Stimulated activated CD4-positive, alpha-beta T cell treated with anti-CD3 and anti-CD28 coated beads, Interleukin-15, amount 100 ng/mL, for 48 hours (primary cell): ENCODE data around the gene NUDT2.

ENCODE experiments used
- DNase-seq, 2 donors: peaks; one replicate each; pipeline ENCODE4 v3.0.0-alpha.2; 2020; ENCODE audit warnings: low read depth in 2 of 2

Gene NUDT2

GRCh38 chr9:34370970-34371880, 41.9 kb downstream of the NUDT2 start:
- no peak for DNase-seq

DNA sequence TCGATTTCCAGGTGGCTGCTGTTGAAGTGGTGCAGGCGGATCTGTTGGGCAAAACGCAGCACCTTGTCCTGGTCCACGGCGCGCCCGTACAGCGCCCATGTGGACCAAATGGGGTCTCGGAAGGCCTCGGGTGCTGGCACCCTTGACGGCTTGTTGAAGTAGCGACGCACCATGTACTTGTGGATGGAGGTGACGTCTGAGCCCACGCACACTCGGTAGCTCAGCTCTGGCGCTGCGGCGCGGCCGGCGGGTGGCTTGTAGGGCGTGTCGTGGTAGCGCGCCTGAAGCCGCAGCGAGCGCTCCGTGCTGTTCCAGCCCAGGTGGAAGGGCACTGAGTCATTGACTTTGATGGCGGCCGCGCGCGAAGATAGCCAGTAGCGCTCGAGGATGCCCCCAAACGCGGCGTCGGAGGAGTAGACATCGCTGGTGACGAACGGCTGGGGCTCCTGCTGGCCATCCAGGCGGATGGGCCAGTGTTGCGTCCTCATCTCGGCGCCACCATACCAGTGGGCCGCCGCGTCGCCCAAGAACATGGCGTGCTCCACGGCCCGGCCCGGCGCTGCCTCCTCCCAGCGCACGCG, 42.6 kb downstream of the NUDT2 start:
- DNase-seq: no peak

DNA sequence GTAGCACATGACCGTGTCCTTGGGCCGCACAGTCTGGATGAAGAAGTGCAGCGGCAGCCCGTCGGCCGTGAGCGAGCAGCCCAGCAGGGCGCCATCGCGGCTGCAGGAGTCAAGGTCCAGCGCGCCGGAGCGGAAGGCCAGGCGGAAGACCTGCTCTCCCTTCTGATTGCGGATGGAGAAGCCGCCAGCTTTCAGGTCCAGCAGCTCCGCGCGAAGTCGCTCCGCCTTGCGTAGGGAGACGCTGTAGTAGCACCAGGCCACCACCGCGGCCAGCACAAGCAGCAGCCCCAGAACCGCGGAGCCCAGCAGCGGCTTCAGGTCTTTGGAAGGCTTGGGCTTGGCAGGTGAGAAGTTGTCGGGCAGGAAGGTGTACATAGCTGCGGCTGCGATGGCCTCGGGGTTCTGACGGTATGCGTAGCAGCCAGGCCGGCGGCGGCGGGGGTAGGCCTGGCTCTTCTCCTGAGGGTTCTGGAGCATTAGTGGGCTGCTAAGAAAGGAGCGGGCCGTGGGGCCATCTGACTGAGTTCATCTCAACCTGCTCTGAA, 43.2 kb downstream of the NUDT2 start:
- no peak for DNase-seq

- no peak for DNase-seq
Observed at GRCh38 chr9:34373749-34374148, 44.4 kb downstream of the NUDT2 start.

DNA sequence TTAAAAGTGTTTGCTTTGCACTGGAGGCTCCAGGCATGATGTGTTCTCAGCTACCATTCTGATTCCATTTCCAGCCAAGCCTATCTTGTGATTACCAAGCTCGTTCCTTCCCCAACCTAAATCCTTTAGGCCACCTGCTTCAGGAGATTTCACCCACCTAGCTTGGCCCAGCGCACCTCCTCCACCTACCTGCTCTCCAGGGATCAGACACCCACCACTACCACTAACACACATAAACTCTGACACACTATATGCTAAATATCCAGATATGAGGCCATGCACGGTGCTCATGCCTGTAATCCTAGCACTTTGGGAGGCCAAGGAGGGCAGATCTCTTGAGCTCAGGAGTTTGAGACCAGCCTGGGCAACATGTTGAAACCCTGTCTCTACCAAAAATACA, 45.0 kb downstream of the NUDT2 start:
- DNase-seq: no peak

DNA sequence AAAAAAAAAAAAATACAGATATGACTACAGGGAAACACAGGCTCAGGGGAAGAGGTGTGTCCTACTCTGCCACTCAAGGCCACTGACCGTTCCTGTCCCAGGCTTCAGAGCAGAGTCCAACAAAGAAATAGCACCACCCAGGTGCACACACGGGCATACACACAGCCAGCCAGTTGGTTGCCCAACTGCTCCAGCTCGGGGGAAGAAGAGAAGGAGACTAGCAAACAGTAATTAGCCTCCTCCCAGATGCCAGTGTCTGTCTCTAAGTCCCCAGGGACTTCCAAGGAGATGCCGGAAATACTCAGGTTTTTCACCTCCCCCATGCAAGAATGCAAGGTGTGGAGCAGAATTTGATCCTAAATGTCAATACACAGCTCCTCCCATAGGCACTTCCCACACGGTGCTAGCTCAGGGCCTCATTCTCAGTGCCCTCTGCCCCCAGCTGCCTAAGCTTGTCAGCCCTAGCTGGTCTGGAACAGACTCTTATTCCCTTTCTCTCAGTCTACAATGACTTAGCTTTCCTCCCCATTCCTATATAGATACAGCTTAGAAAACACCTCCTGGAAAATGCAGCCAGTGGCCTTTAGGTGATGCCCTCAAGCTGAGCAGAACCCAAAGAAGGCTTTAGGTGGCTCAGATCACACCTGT, 45.7 kb downstream of the NUDT2 start:
- no peak for DNase-seq

GRCh38 chr9:34375901-34376595, 46.7 kb downstream of the NUDT2 start:
- no peak for DNase-seq

GRCh38 chr9:34376596-34377403, 47.4 kb downstream of the NUDT2 start, which contains the start of gene MYORG:
MYORG (minus strand) TSS chr9:34376898; CDS start chr9:34372943, 3,955 bp downstream.
- DNase-seq: peak; percentile 95 to 97

DNA sequence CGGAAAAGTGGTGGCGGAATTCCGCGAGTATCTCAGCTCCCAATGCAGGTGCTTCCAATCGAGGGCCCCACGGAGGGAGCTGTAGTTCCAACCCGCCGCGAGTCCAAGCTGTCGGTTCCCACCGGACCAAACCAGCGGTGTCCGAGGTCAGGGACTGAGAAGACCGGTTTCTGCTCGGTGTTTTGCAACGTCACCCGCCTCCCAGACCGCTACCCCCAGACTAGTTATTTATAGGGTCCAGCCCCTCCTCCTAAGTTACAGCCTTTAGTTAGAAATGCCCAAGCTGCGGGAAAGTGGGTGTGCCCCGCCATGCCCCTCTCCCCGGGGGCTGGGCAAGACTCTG, 48.0 kb downstream of the NUDT2 start:
- no peak for DNase-seq

DNA sequence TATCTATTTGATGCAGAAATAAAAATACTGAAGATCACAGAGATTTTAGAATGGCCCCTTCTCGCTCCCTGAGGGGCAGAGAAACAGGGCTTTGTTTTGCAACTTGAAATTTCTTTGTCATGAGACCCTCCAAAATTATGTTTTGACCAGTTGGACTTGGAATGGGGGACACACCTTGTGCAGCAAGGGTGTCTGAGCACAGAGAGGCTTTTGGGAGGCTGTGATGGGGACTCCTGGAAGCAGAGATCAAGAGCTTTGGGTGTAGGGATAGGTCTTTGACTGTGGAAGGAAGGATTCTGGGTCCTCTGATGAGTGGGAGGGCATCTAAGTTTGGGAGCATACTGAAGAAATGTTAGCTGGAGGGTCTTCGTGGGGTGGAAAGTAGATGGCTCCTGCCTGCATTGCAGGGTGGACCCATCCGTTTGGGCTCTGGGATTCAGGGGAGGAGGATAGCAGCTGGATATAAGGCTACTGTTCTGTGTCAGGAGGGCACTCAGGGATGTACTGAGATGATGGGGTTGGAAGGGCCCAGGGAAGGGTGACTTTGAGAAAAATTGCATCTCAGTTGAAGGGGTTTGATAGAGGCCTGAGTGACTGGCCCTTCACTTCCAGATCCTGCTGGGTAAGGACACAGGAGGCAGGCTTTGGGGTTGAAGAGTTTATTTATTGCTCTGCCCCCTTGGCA, 49.1 kb downstream of the NUDT2 start:
- DNase-seq: no peak

DNA sequence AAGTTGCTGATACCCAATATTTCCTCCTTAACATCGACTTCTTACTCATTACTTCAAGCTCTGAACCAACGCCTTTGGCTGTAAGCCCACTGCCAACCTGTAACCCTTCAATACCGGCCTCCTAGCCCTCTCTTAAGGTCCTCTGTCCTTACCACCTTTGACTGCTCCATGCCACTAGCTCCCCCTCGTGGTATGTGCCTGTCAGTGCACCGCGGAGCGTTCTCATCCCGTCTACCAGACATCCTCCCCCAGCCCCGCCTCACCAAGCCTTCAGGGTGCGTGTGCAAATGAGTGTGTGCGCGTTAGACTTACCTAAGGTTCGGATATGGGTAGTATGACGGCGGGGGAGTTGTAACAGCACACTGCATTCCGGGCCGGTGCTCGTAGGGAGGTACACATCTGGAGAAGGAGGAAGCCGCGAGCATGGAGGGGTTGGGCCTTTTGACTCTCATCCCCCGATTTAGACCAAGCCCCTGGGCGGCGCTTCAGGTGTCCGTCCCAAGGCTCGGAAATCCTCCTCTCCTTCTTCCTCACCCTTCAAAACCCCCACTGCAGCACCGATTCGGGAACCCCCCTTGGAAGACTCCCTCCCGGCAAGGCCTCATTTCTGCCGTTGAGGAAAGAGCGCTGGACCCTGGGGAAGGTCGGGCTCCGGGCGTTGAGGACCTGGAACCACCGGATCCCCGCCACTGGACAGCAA, 50.1 kb downstream of the NUDT2 start:
- DNase-seq: peak; percentile 83 to 91

DNA sequence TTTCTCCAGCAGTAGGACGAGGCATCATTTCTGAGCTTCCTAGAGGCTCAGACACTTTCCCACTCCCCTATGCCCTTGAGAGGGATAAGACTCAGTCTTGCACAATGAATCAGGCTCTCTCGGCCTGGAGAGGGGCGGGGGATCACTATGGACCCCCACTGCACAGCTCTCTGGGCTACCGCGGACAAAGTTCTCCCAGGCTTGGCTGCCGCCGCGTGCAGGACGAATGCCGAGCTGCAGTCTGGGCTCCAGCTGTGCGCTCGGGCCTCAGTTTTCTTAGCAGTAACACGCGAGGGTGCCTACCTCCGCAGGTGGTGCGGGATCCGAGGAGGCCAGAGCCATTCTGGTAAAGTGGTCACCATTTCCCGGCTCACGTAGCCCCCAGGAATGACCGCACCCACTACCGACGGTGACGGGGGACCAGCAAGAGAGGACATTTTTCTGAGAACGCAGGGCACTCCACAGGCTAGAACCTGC, 50.7 kb downstream of the NUDT2 start:
- DNase-seq: no peak

- DNase-seq: peak; percentile 54 to 72
Observed at GRCh38 chr9:34380511-34381315, 51.3 kb downstream of the NUDT2 start.

DNA sequence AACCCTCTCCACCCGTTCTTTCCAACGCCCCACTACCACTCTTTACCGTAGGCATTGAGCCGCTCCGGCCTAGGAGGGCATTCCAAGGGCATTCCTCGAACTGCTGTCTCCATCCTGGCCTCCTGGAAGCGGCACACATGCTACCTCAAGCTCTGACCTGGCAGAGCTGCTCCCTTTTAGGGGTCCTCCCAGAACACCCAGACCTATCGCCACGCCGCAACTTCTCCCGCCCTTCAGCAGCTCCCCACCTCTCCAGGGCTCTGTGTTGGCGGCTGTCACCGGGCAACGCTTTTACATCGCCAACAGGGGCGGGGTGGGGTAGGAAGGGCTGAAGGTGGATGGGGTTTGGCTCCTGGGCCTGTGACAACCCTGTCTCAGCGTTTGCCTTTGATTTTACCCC, 52.0 kb downstream of the NUDT2 start:
- no peak for DNase-seq

DNA sequence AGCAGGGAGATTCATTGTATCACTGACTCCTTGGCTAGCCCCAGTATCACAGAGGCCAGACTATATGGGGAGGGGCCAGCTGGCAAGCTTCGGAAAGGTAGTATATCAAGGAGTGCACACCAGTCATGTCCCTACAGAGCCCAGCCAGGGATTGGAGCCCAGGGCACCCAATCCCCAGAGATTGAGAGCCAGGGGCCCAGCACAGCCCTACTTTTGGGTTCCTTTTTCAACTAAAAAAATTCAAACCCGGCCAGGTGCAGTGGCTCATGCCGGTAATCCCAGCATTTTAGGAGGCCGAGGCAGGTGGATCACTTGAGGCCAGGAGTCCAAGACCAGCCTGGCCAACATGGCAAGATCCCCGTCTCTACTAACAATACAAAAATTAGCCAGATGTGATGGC, 52.7 kb downstream of the NUDT2 start:
- DNase-seq: no peak

DNA sequence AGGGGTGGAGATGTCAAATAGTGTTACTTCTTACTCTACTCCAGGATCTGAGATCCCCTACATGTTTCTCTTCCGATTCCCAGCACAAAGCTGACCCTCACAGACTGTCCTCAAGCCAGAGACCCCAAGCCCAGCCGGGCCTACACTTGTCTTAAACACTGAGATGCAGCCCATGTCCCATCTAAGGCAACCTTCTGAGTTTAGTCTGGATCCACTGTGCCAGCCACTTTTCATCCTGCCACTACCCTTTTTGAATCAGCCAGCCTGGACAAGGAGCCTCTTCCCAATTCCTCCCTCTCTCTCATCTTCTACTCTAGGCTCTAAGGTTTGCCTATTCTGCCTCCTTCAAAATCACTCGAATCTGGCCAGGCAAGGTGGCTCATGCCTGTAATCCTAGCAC, 53.5 kb downstream of the NUDT2 start:
- DNase-seq: no peak

DNA sequence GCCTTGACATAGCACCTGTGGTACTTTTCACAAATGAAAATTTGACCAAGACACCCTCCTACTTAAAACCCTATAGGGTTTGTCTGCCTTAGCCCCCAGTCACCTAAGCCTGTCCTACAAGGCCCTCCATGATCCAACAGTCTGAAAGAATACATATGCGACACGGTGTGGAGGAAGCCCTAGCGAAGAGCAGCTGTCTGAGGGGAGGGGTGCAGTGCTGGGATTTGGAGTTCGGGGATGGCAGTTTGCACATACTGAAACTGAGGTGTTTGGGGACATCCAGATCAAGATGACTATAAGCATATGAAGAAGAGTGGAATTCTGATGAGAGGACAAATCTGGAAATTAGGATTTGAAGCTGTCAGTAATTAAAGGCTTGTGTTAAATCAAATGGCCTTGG, 54.5 kb downstream of the NUDT2 start:
- no peak for DNase-seq

- DNase-seq: no peak
Observed at GRCh38 chr9:34384368-34385165, 55.2 kb downstream of the NUDT2 start.
